ENCODE data around the gene L1CAM. TPM values are rescaled to one million over a fixed set of nuclear protein-coding genes. Genes with fewer than 3 reads are reported as not detected.

Gene L1CAM
- total and polyA plus RNA-seq, 2 of the 8 experiments (the other 6 are each of a cell fraction or from before 2014, with no cell fraction given): 11.0 to 43.0 TPM

- no peak for TF ChIP-seq FOSL1 (IDR thresholded peaks at IDR 0.05; ENCODE audit: insufficient read depth, low read depth, low read length)
- no peak for TF ChIP-seq KDM1A (IDR thresholded peaks at IDR 0.05; ENCODE audit: borderline replicate concordance, low read length)
- no peak for TF ChIP-seq TCF12 (IDR thresholded peaks at IDR 0.05; ENCODE audit: low read depth, low read length)
- no peak for TF ChIP-seq CHD1 (IDR thresholded peaks at IDR 0.05; ENCODE audit: low read depth, low read length)
- TF ChIP-seq HDAC6 (IDR thresholded peaks at IDR 0.05; ENCODE audit: low read depth, low read length): no peak
These were observed 54.4 kb downstream of the L1CAM start (continued) for GRCh38 chrX:153831429-153832150.
